Loucy (cell line): ENCODE results near the gene TUT1.

ENCODE experiments used
- H2AFZ ChIP-seq: fragments of 200-600 bp; sonication (generic); 2 replicates; pipeline ENCODE4 v1.6.0; 2016; ENCODE audit warnings: antibody characterized with exemption, mild to moderate bottlenecking, low read length, moderate library complexity
- H3F3A ChIP-seq: fragments of 200-600 bp; 2 replicates; pipeline ENCODE4 v1.6.0; 2016; ENCODE audit warnings: antibody characterized with exemption, low read depth, mild to moderate bottlenecking
- H3K27me3 ChIP-seq: fragments of 200-600 bp; sonication (generic); 2 replicates; pipeline ENCODE4 v1.6.1; 2014; ENCODE audit warnings: low read length, mild to moderate bottlenecking; ENCODE audit not compliant: insufficient read depth, poor library complexity, severe bottlenecking
- H3K36me3 ChIP-seq: fragments of 200-600 bp; sonication (generic); 2 replicates; pipeline ENCODE4 v1.6.1; 2016; ENCODE audit warnings: low read length; ENCODE audit not compliant: insufficient read depth
- H3K4me1 ChIP-seq: fragments of 200-600 bp; sonication (generic); 2 replicates; pipeline ENCODE4 v1.5.1; 2014; ENCODE audit warnings: low read length, mild to moderate bottlenecking; ENCODE audit not compliant: insufficient read depth, poor library complexity, severe bottlenecking
- H3K4me2 ChIP-seq: fragments of 200-600 bp; sonication (generic); 2 replicates; pipeline ENCODE4 v1.6.0; 2014; ENCODE audit warnings: antibody characterized with exemption, low read length, low read depth, mild to moderate bottlenecking; ENCODE audit not compliant: poor library complexity, severe bottlenecking
- H3K4me3 ChIP-seq: fragments of 200-600 bp; sonication (generic); 2 replicates; pipeline ENCODE4 v1.5.1; 2014; ENCODE audit warnings: low read length, mild to moderate bottlenecking, mixed read lengths; ENCODE audit not compliant: poor library complexity, severe bottlenecking
- H3K79me2 ChIP-seq: fragments of 200-600 bp; sonication (generic); 2 replicates; pipeline ENCODE4 v1.6.1; 2014; ENCODE audit warnings: low read length; ENCODE audit not compliant: insufficient read depth
- H3K9ac ChIP-seq: fragments of 200-600 bp; sonication (generic); 2 replicates; pipeline ENCODE4 v1.6.0; 2014; ENCODE audit warnings: mild to moderate bottlenecking, low read depth, low read length, moderate library complexity; ENCODE audit not compliant: poor library complexity, severe bottlenecking
- H3K9me2 ChIP-seq: fragments of 200-600 bp; sonication (generic); replicated peaks from 2 replicates; pipeline ENCODE4 v1.6.1; 2016; ENCODE audit warnings: low read depth, low read length, mixed read lengths
- H3K9me3 ChIP-seq: fragments of 200-600 bp; sonication (generic); 2 replicates; pipeline ENCODE4 v1.6.1; 2014; ENCODE audit warnings: mild to moderate bottlenecking, antibody characterized with exemption, low read length, low read depth; ENCODE audit not compliant: insufficient read depth
- H4K20me1 ChIP-seq: fragments of 200-600 bp; sonication (generic); 2 replicates; pipeline ENCODE4 v1.6.0; 2014; ENCODE audit warnings: antibody characterized with exemption, low read length, mild to moderate bottlenecking; ENCODE audit not compliant: insufficient read depth, poor library complexity, severe bottlenecking
- EZH2phosphoT487 ChIP-seq: fragments of 200-600 bp; IDR thresholded peaks from 2 replicates; pipeline ENCODE4 v1.6.1; 2018; ENCODE audit warnings: antibody characterized with exemption, mild to moderate bottlenecking, moderate library complexity, borderline replicate concordance
- TF ChIP-seq, protein P1 (sequence below): fragments of 200-600 bp; sonication (generic); conservative IDR thresholded peaks from 2 replicates; pipeline ENCODE4 v1.5.1; 2014; ENCODE audit warnings: mild to moderate bottlenecking, antibody characterized with exemption, low read length

The TUT1 gene

DNA sequence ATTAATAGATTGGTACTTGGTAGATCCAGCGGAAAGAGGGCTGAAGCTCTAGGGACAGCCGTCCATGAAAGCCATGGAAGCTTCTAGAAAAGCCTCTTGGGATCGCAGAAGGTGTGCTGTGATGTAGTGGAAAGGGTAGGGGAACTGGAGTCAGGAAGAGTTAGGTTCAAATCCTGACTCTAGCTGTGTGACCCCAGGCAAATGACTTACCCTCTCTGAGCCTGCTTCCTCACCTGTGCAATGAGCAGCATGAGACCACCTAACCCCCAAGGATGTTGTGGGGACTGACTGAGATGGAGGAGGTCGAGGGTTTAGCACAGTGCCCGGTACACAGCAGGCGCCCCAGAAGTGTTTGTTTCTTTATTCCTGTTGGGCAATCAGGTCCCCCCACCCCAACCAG lies 19.1 kb upstream of the TUT1 start:
- H3K79me2 ChIP-seq, result peaks cover 14% of the 10 kb centered on the region; the same call in 1 of the 2 replicates
- H4K20me1 ChIP-seq, result no peaks in the 10 kb centered on the region
- H3K27me3 ChIP-seq, result no peaks in the 10 kb centered on the region
- no peaks in the 10 kb centered on the region for H3K36me3 ChIP-seq
- H3K4me3 ChIP-seq, result peak overlapping the region; percentile 90
- peaks cover 27% of the 10 kb centered on the region for H3K4me1 ChIP-seq
- peaks cover 8% of the 10 kb centered on the region for H3F3A ChIP-seq
- H3K9me3 ChIP-seq, result no peaks in the 10 kb centered on the region
- H3K4me2 ChIP-seq, result peak overlapping the region; percentile 81
- no peaks in the 10 kb centered on the region for H3K9me2 ChIP-seq
- TF ChIP-seq, protein P1, sequence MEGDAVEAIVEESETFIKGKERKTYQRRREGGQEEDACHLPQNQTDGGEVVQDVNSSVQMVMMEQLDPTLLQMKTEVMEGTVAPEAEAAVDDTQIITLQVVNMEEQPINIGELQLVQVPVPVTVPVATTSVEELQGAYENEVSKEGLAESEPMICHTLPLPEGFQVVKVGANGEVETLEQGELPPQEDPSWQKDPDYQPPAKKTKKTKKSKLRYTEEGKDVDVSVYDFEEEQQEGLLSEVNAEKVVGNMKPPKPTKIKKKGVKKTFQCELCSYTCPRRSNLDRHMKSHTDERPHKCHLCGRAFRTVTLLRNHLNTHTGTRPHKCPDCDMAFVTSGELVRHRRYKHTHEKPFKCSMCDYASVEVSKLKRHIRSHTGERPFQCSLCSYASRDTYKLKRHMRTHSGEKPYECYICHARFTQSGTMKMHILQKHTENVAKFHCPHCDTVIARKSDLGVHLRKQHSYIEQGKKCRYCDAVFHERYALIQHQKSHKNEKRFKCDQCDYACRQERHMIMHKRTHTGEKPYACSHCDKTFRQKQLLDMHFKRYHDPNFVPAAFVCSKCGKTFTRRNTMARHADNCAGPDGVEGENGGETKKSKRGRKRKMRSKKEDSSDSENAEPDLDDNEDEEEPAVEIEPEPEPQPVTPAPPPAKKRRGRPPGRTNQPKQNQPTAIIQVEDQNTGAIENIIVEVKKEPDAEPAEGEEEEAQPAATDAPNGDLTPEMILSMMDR, result no peak
- no peak for TF ChIP-seq EZH2phosphoT487
- H2AFZ ChIP-seq, result no peak overlapping the region
- H3K9ac ChIP-seq, result peak overlapping the region; percentile 80

DNA sequence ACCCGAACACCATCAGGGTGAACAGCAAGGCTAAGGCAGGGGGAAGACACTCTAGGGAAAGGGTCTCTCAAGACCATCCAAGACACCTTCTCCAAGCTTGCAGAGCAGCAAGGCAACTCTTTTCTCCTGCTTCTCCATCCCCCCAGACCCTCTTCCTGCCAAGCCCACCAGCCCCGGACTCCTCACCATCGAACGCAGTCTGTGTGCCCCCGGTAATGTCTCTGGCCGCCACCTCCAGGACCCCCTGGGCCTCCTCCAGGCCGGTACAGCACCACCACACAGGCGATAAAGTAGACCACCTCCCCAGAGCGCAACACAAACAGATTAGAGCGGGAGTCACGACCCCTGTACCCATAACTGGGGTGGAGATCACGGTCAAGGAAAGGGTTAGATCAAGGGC lies 17.5 kb upstream of the TUT1 start:
- no peak for TF ChIP-seq EZH2phosphoT487
- TF ChIP-seq, protein P1, result no peak
- Histone ChIP-seq H3K4me2 (no peak overlapping the region), H3K27me3 (no peaks in the 10 kb centered on the region), H3F3A (peaks cover 6% of the 10 kb centered on the region), H3K9me2 (no peaks in the 10 kb centered on the region), H3K79me2 (peaks cover 14% of the 10 kb centered on the region; the same call in 1 of the 2 replicates), H3K9me3 (no peaks in the 10 kb centered on the region), H3K36me3 (no peaks in the 10 kb centered on the region), H3K9ac (no peak overlapping the region), H3K4me3 (no peak overlapping the region), H3K4me1 (peaks cover 27% of the 10 kb centered on the region), H4K20me1 (no peaks in the 10 kb centered on the region), H2AFZ (no peak overlapping the region)

- Histone ChIP-seq H3F3A (no peaks in the 10 kb centered on the region), H2AFZ (no peak overlapping the region), H3K9me3 (no peaks in the 10 kb centered on the region), H3K36me3 (no peaks in the 10 kb centered on the region), H3K4me2 (peak overlapping the region; percentile 51), H3K9ac (peak overlapping the region; percentile 60), H4K20me1 (no peaks in the 10 kb centered on the region), H3K4me1 (peaks cover 27% of the 10 kb centered on the region), H3K27me3 (no peaks in the 10 kb centered on the region), H3K9me2 (no peaks in the 10 kb centered on the region), H3K4me3 (no peak overlapping the region), H3K79me2 (peaks cover 14% of the 10 kb centered on the region; the same call in 1 of the 2 replicates)
- no peak for TF ChIP-seq EZH2phosphoT487
- TF ChIP-seq, protein P1, result no peak
These were observed 16.4 kb upstream of the TUT1 start for GRCh38 chr11:62607714-62608113.
